ENCODE results near the gene NYNRIN.

- TF ChIP-seq EP300 (IDR thresholded peaks at IDR 0.05) (no peak), CTCF (IDR thresholded peaks at IDR 0.05) (no peak), POLR2A (IDR thresholded peaks at IDR 0.05; ENCODE audit: low read depth) (no peak), POLR2AphosphoS5 (IDR thresholded peaks at IDR 0.05) (no peak)
These were observed 7.6 kb downstream of the NYNRIN start for GRCh38 chr14:24406416-24406815.

All from esophagus muscularis mucosa (tissue), 4 donors.